Spleen (tissue), 7 donors: ENCODE measurements around the gene MEG3.

Source experiments
- POLR2A ChIP-seq, 3 donors: fragments of 450-650 bp; IDR thresholded peaks; one replicate each; pipeline ENCODE4 v1.5.1; 2017; ENCODE audit warnings: antibody characterized with exemption in 3 of 3, mild to moderate bottlenecking in 1 of 3
- POLR2AphosphoS5 ChIP-seq, 3 donors: sonication (generic); formaldehyde crosslinking; IDR thresholded peaks; one replicate each; pipeline ENCODE4 v1.5.1; 2017; ENCODE audit warnings: antibody characterized with exemption in 3 of 3
- TF ChIP-seq, protein P1 (sequence below), 11 experiments: fragments of 200-600 bp in 7 of 11; fragments of 450-650 bp in 4 of 11; sonication (generic) in 4 of 11; IDR thresholded peaks in 8 of 11; conservative IDR thresholded peaks in 3 of 11; 1 replicate in 7 of 11; 2 replicates in 4 of 11; pipeline versions ENCODE4 v1.4.0 to v1.8.0; 2016 to 2021; ENCODE audit warnings: antibody characterized with exemption in 11 of 11, inconsistent platforms in 4 of 11, mild to moderate bottlenecking in 1 of 11
- donor health status: DM: no; HTN: no; CAD: no; lungs with moderate emphysema.
- donor health status: DM: no; HTN: no; CAD: no.
- donor health status: DM: no; HTN: no; CAD: no.

DNA sequence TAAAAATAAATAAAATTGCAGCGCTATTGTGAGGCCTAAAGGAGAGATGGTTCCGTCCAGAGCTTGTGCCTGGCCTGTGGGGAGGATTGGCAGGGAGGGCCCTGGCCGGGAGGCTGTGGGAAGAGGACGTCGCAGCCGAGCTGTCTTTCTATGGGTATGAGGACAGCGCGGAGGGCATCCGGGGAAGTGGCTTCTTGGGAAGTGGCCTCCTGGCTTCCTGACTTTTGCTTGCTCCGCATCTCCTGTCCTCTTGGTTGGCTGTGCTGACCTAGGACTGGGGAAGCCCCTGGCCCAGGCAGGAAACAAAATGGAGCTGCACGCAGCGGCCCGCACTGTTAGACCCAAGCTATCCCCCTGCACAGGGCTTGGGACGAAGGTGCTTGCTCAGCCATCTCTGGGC lies 22.2 kb upstream of the MEG3 start:
- TF ChIP-seq, protein P1, sequence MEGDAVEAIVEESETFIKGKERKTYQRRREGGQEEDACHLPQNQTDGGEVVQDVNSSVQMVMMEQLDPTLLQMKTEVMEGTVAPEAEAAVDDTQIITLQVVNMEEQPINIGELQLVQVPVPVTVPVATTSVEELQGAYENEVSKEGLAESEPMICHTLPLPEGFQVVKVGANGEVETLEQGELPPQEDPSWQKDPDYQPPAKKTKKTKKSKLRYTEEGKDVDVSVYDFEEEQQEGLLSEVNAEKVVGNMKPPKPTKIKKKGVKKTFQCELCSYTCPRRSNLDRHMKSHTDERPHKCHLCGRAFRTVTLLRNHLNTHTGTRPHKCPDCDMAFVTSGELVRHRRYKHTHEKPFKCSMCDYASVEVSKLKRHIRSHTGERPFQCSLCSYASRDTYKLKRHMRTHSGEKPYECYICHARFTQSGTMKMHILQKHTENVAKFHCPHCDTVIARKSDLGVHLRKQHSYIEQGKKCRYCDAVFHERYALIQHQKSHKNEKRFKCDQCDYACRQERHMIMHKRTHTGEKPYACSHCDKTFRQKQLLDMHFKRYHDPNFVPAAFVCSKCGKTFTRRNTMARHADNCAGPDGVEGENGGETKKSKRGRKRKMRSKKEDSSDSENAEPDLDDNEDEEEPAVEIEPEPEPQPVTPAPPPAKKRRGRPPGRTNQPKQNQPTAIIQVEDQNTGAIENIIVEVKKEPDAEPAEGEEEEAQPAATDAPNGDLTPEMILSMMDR (IDR thresholded peaks at IDR 0.05 in 8 of 11, conservative IDR thresholded peaks at IDR 0.05 in 3 of 11): no peak
- no peak for TF ChIP-seq POLR2A (IDR thresholded peaks at IDR 0.05)
- TF ChIP-seq POLR2AphosphoS5 (IDR thresholded peaks at IDR 0.05): no peak
